ENCODE data around the gene TEP1.

The TEP1 gene

DNA sequence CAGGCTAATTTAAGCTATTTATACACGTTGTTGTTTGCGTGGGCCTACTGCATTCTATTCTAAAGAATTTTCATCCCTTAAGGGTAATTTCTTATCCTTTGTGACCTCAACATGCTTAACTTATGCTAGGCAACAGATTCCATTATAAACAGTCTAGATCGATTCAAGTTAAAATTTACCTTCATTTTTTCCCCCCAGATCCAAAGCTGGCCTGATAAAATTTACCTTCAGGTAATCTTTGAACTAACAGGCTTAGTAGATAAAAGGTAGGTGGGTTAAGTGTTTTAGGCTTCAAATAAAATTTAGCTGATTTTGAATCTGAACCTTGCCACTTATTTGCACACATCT, 79.8 kb downstream of the TEP1 start:
- no CpG with 5 or more reads among the region's 3 CpGs for WGBS, 2 donors (ENCODE audit: extremely low coverage in 2 of 2, insufficient read length in 2 of 2, insufficient replicate concordance in 1 of 2)
- H2BK12ac ChIP-seq (ENCODE audit: low read length): no peak overlapping the region
- H2AK5ac ChIP-seq (ENCODE audit: low read depth, low read length): no peak overlapping the region
- no peaks in the 10 kb centered on the region for H3K79me1 ChIP-seq (ENCODE audit: low read depth, low read length)
- no peak overlapping the region for H3K14ac ChIP-seq (ENCODE audit: low read length)
- no peak overlapping the region for H3K23ac ChIP-seq (ENCODE audit: low read depth, low read length, poor library complexity)
- no peak overlapping the region for H3K27ac ChIP-seq (replicated peaks; ENCODE audit: low read length)
- H3K9ac ChIP-seq (ENCODE audit: low read depth, low read length, poor library complexity): no peak overlapping the region
- no peak overlapping the region for H2BK5ac ChIP-seq (ENCODE audit: low read length)
- H3K9me3 ChIP-seq (replicated peaks in 1 of 2; ENCODE audit: control insufficient read depth in 2 of 2, insufficient read depth in 1 of 2, low read depth in 1 of 2, low read length in 2 of 2): no peaks in the 10 kb centered on the region
- no peak for DNase-seq (ENCODE audit: low spot score)
- H3K4me3 ChIP-seq (ENCODE audit: low read length in 2 of 2): peak overlapping the region in 1 of 2 donors; percentile 69
- no peak overlapping the region for H2BK120ac ChIP-seq (ENCODE audit: low read depth, low read length)
- H4K91ac ChIP-seq (ENCODE audit: low read depth, low read length, poor library complexity): no peak overlapping the region
- no peak overlapping the region for H3K4ac ChIP-seq (ENCODE audit: low read length)
- H3K4me2 ChIP-seq (ENCODE audit: insufficient read depth, low read length, poor library complexity, severe bottlenecking): no peak overlapping the region
- H3K18ac ChIP-seq (ENCODE audit: low read length): no peak overlapping the region
- H3K27me3 ChIP-seq (ENCODE audit: control insufficient read depth in 3 of 3, insufficient read depth in 3 of 3, low read depth in 1 of 3, low read length in 3 of 3): peaks cover 0 to 4% (median 0%) of the 10 kb centered on the region in 3 experiments
- peak overlapping the region; percentile 78 for H2AFZ ChIP-seq (ENCODE audit: low read length)
- no peak overlapping the region for H4K8ac ChIP-seq (ENCODE audit: low read depth, low read length)
- no peak overlapping the region for H2BK15ac ChIP-seq (ENCODE audit: low read length)
- H3K4me1 ChIP-seq (ENCODE audit: control insufficient read depth in 2 of 2, insufficient read depth in 1 of 2, low read depth in 1 of 2, low read length in 2 of 2): peaks cover 2 to 3% of the 10 kb centered on the region in 2 donors
- peaks cover 6 to 25% of the 10 kb centered on the region in 2 donors for H3K36me3 ChIP-seq (replicated peaks in 1 of 2; ENCODE audit: control insufficient read depth in 2 of 2, insufficient read depth in 2 of 2, low read length in 2 of 2)

DNA sequence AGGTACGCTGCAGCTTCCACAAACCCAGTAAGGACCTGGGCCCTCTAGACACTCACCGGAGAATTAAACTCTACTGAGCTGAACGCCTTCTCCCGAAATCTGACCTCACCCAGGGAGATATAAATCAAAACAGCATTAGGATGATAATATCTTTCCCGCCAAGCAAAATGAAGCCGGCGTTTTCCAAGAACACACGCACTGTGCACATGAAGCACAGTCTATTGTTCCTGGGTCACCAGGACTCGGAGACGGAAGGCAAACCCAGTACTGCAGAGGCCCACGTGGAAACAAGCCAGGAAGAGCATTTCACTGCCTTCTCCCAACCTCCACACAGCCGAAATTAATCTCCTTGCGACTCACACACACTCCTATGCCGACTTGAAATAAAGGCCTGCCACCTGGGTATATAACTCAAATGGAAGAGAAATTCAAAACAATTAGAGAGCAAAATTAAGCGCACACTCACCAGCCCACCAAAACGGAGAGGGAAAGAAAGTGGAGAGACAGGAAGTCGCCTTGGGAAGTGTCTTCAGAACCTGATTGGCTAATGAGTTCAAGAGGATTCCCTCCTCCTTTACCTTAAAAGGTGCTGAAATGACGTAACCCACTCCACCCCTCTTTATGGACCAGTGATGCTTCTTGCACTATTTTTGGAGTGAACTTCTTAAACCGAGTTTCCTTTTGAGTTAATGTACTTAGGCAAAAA, 80.4 kb downstream of the TEP1 start, which contains the start of gene CCNB1IP1:
Gene CCNB1IP1, minus strand, starts transcription at position 492 of the 706 bp plus-strand sequence. CDS start 16,756 bp downstream, outside the sequence.
- Histone ChIP-seq H2BK15ac (ENCODE audit: low read length) (no peak within 1 kb of the TSS), H3K36me3 (replicated peaks in 1 of 2; ENCODE audit: control insufficient read depth in 2 of 2, insufficient read depth in 2 of 2, low read length in 2 of 2) (peaks cover 6 to 30% of the 10 kb centered on the region in 2 donors), H3K9ac (ENCODE audit: low read depth, low read length, poor library complexity) (no peak within 1 kb of the TSS)

GRCh38 chr14:20332431-20332787, 80.9 kb downstream of the TEP1 start:
- peaks cover 2 to 3% of the 10 kb centered on the region in 2 donors for H3K4me1 ChIP-seq (ENCODE audit: control insufficient read depth in 2 of 2, insufficient read depth in 1 of 2, low read depth in 1 of 2, low read length in 2 of 2)
- DNase-seq (ENCODE audit: low spot score): no peak
- H4K91ac ChIP-seq (ENCODE audit: low read depth, low read length, poor library complexity): no peak overlapping the region
- no peak overlapping the region for H3K27ac ChIP-seq (replicated peaks; ENCODE audit: low read length)
- peak overlapping the region; percentile 78 for H2AFZ ChIP-seq (ENCODE audit: low read length)
- H3K4me2 ChIP-seq (ENCODE audit: insufficient read depth, low read length, poor library complexity, severe bottlenecking): peak overlapping the region; percentile 45
- no peak overlapping the region for H2AK5ac ChIP-seq (ENCODE audit: low read depth, low read length)
- H2BK120ac ChIP-seq (ENCODE audit: low read depth, low read length): no peak overlapping the region
- H3K9ac ChIP-seq (ENCODE audit: low read depth, low read length, poor library complexity): no peak overlapping the region
- peak overlapping the region; percentile 69 to 82 for H3K4me3 ChIP-seq (ENCODE audit: low read length in 2 of 2)
- no CpG with 5 or more reads among the region's 4 CpGs for WGBS, 2 donors (ENCODE audit: extremely low coverage in 2 of 2, insufficient read length in 2 of 2, insufficient replicate concordance in 1 of 2)
- no peak overlapping the region for H3K14ac ChIP-seq (ENCODE audit: low read length)
- no peak overlapping the region for H2BK15ac ChIP-seq (ENCODE audit: low read length)
- no peak overlapping the region for H3K23ac ChIP-seq (ENCODE audit: low read depth, low read length, poor library complexity)
- H3K4ac ChIP-seq (ENCODE audit: low read length): no peak overlapping the region
- H4K8ac ChIP-seq (ENCODE audit: low read depth, low read length): no peak overlapping the region
- no peaks in the 10 kb centered on the region for H3K79me1 ChIP-seq (ENCODE audit: low read depth, low read length)
- no peak overlapping the region for H2BK5ac ChIP-seq (ENCODE audit: low read length)
- H3K18ac ChIP-seq (ENCODE audit: low read length): no peak overlapping the region
- no peaks in the 10 kb centered on the region for H3K27me3 ChIP-seq (ENCODE audit: control insufficient read depth in 3 of 3, insufficient read depth in 3 of 3, low read depth in 1 of 3, low read length in 3 of 3)
- no peaks in the 10 kb centered on the region for H3K9me3 ChIP-seq (replicated peaks in 1 of 2; ENCODE audit: control insufficient read depth in 2 of 2, insufficient read depth in 1 of 2, low read depth in 1 of 2, low read length in 2 of 2)
- H2BK12ac ChIP-seq (ENCODE audit: low read length): no peak overlapping the region
- H3K36me3 ChIP-seq (replicated peaks in 1 of 2; ENCODE audit: control insufficient read depth in 2 of 2, insufficient read depth in 2 of 2, low read length in 2 of 2): peaks cover 6 to 36% of the 10 kb centered on the region in 2 donors

More for the DNA sequence above, 80.4 kb downstream of the TEP1 start, which contains the start of gene CCNB1IP1:
- Histone ChIP-seq H3K4me1 (ENCODE audit: control insufficient read depth in 2 of 2, insufficient read depth in 1 of 2, low read depth in 1 of 2, low read length in 2 of 2) (peaks cover 2 to 3% of the 10 kb centered on the region in 2 donors), H2BK5ac (ENCODE audit: low read length) (no peak within 1 kb of the TSS), H3K27ac (replicated peaks; ENCODE audit: low read length) (peak within 1 kb of the TSS; percentile 30), H2AFZ (ENCODE audit: low read length) (peak within 1 kb of the TSS; percentile 78), H3K4ac (ENCODE audit: low read length) (no peak within 1 kb of the TSS), H3K4me3 (ENCODE audit: low read length in 2 of 2) (peak within 1 kb of the TSS; percentile 69 to 82), H2BK120ac (ENCODE audit: low read depth, low read length) (no peak within 1 kb of the TSS), H3K23ac (ENCODE audit: low read depth, low read length, poor library complexity) (no peak within 1 kb of the TSS), H3K79me1 (ENCODE audit: low read depth, low read length) (no peaks in the 10 kb centered on the region), H2BK12ac (ENCODE audit: low read length) (no peak within 1 kb of the TSS), H3K18ac (ENCODE audit: low read length) (no peak within 1 kb of the TSS), H4K8ac (ENCODE audit: low read depth, low read length) (no peak within 1 kb of the TSS), H3K27me3 (ENCODE audit: control insufficient read depth in 3 of 3, insufficient read depth in 3 of 3, low read depth in 1 of 3, low read length in 3 of 3) (peaks cover 0 to 3% (median 0%) of the 10 kb centered on the region in 3 experiments), H3K14ac (ENCODE audit: low read length) (no peak within 1 kb of the TSS), H4K91ac (ENCODE audit: low read depth, low read length, poor library complexity) (no peak within 1 kb of the TSS), H3K9me3 (replicated peaks in 1 of 2; ENCODE audit: control insufficient read depth in 2 of 2, insufficient read depth in 1 of 2, low read depth in 1 of 2, low read length in 2 of 2) (no peaks in the 10 kb centered on the region), H2AK5ac (ENCODE audit: low read depth, low read length) (no peak within 1 kb of the TSS), H3K4me2 (ENCODE audit: insufficient read depth, low read length, poor library complexity, severe bottlenecking) (peak within 1 kb of the TSS; percentile 45)
- WGBS, 2 donors (ENCODE audit: extremely low coverage in 2 of 2, insufficient read length in 2 of 2, insufficient replicate concordance in 1 of 2): no CpG with 5 or more reads among the region's 19 CpGs
- peak; percentile 64 for DNase-seq (ENCODE audit: low spot score)

GRCh38 chr14:20331053-20331613, 82.2 kb downstream of the TEP1 start:
- Histone ChIP-seq H4K91ac (ENCODE audit: low read depth, low read length, poor library complexity) (no peak overlapping the region), H2BK15ac (ENCODE audit: low read length) (no peak overlapping the region), H3K79me1 (ENCODE audit: low read depth, low read length) (no peaks in the 10 kb centered on the region), H3K4me2 (ENCODE audit: insufficient read depth, low read length, poor library complexity, severe bottlenecking) (no peak overlapping the region), H3K4me1 (ENCODE audit: control insufficient read depth in 2 of 2, insufficient read depth in 1 of 2, low read depth in 1 of 2, low read length in 2 of 2) (peaks cover 2 to 3% of the 10 kb centered on the region in 2 donors), H2BK12ac (ENCODE audit: low read length) (no peak overlapping the region), H3K4me3 (ENCODE audit: low read length in 2 of 2) (peak overlapping the region in 1 of 2 donors; percentile 35), H2AFZ (ENCODE audit: low read length) (no peak overlapping the region), H3K27me3 (ENCODE audit: control insufficient read depth in 3 of 3, insufficient read depth in 3 of 3, low read depth in 1 of 3, low read length in 3 of 3) (no peaks in the 10 kb centered on the region), H2BK5ac (ENCODE audit: low read length) (no peak overlapping the region), H3K14ac (ENCODE audit: low read length) (no peak overlapping the region), H3K36me3 (replicated peaks in 1 of 2; ENCODE audit: control insufficient read depth in 2 of 2, insufficient read depth in 2 of 2, low read length in 2 of 2) (peaks cover 10 to 48% of the 10 kb centered on the region in 2 donors), H3K23ac (ENCODE audit: low read depth, low read length, poor library complexity) (no peak overlapping the region), H3K27ac (replicated peaks; ENCODE audit: low read length) (no peak overlapping the region), H4K8ac (ENCODE audit: low read depth, low read length) (no peak overlapping the region), H3K4ac (ENCODE audit: low read length) (no peak overlapping the region), H3K9me3 (replicated peaks in 1 of 2; ENCODE audit: control insufficient read depth in 2 of 2, insufficient read depth in 1 of 2, low read depth in 1 of 2, low read length in 2 of 2) (no peaks in the 10 kb centered on the region), H3K9ac (ENCODE audit: low read depth, low read length, poor library complexity) (no peak overlapping the region), H2BK120ac (ENCODE audit: low read depth, low read length) (no peak overlapping the region), H2AK5ac (ENCODE audit: low read depth, low read length) (no peak overlapping the region), H3K18ac (ENCODE audit: low read length) (no peak overlapping the region)
- no peak for DNase-seq (ENCODE audit: low spot score)
- WGBS, 2 donors (ENCODE audit: extremely low coverage in 2 of 2, insufficient read length in 2 of 2, insufficient replicate concordance in 1 of 2): no CpG with 5 or more reads among the region's 2 CpGs

Measured in neuronal stem cell (in vitro differentiated cells).